OCI-LY3 (cell line): ENCODE measurements around the gene DNAJA1.
A peak's percentile ranks its signal among the peaks of the same experiment; 100 is the strongest.

ENCODE experiments used
- H2AFZ ChIP-seq: fragments of 200-600, 300-600 bp; shearing (Covaris generic); 2 replicates; pipeline ENCODE4 v1.6.0; 2014; ENCODE audit warnings: antibody characterized with exemption, low read depth, low read length
- H3K27ac ChIP-seq: fragments of 200-600, 300-600 bp; sonication (generic); 2 replicates; pipeline ENCODE4 v1.5.1; 2014; ENCODE audit warnings: mild to moderate bottlenecking, low read length, moderate library complexity, mixed read lengths
- H3K27me3 ChIP-seq: fragments of 200-600, 300-600 bp; sonication (generic); 2 replicates; pipeline ENCODE4 v1.6.1; 2014; ENCODE audit warnings: low read depth, low read length, mixed read lengths
- H3K36me3 ChIP-seq: fragments of 200-600, 300-600 bp; sonication (generic); replicated peaks from 2 replicates; pipeline ENCODE3; 2014; ENCODE audit warnings: low read depth, low read length, mixed read lengths
- H3K4me1 ChIP-seq: fragments of 300-600, 200-600 bp; sonication (generic); 2 replicates; pipeline ENCODE4 v1.6.1; 2014; ENCODE audit warnings: low read length, mixed read lengths
- H3K4me2 ChIP-seq: fragments of 200-600, 300-600 bp; sonication (generic); 2 replicates; pipeline ENCODE4 v1.6.1; 2014; ENCODE audit warnings: low read length, mixed read lengths
- H3K4me3 ChIP-seq: fragments of 300-600, 200-600 bp; sonication (generic); 2 replicates; pipeline ENCODE4 v1.5.1; 2014; ENCODE audit warnings: antibody characterized with exemption, mild to moderate bottlenecking, low read length, moderate library complexity
- H3K79me2 ChIP-seq: fragments of 300-600, 200-600 bp; shearing (Covaris generic); 2 replicates; pipeline ENCODE4 v1.6.1; 2014; ENCODE audit warnings: mild to moderate bottlenecking, low read length, mixed read lengths
- H3K9ac ChIP-seq: fragments of 300-600, 200-600 bp; shearing (Covaris generic); 2 replicates; pipeline ENCODE4 v1.6.0; 2014; ENCODE audit warnings: mild to moderate bottlenecking, low read length, moderate library complexity
- H3K9me3 ChIP-seq: fragments of 200-600, 300-600 bp; shearing (Covaris generic); 2 replicates; pipeline ENCODE4 v1.6.1; 2014; ENCODE audit warnings: low read length, mixed read lengths; ENCODE audit not compliant: insufficient read depth
- H4K20me1 ChIP-seq: fragments of 200-600, 300-600 bp; sonication (generic); 2 replicates; pipeline ENCODE4 v1.6.1; 2016; ENCODE audit warnings: low read length, mixed read lengths; ENCODE audit not compliant: insufficient read depth
- CTCF ChIP-seq: fragments of 200-600, 300-600 bp; sonication (generic); IDR thresholded peaks from 2 replicates; pipeline ENCODE4 v1.5.1; 2014; ENCODE audit warnings: antibody characterized with exemption, low read length, low read depth
- EZH2phosphoT487 ChIP-seq: fragments of 200-600 bp; shearing (Covaris generic); IDR thresholded peaks from 2 replicates; pipeline ENCODE4 v1.6.1; 2018; ENCODE audit warnings: antibody characterized with exemption, mixed run types, low read depth

Gene DNAJA1

GRCh38 chr9:33044677-33045282, 19.7 kb downstream of the DNAJA1 start:
- Histone ChIP-seq H3K4me2 (peak overlapping the region; percentile 81), H3K9me3 (no peaks in the 10 kb centered on the region), H3K79me2 (peaks cover 3% of the 10 kb centered on the region; the same call in 1 of the 2 replicates), H3K27ac (peak overlapping the region; percentile 60), H4K20me1 (no peaks in the 10 kb centered on the region), H3K36me3 (peaks cover 33% of the 10 kb centered on the region), H3K4me1 (peaks cover 20% of the 10 kb centered on the region), H2AFZ (peak overlapping the region; percentile 54), H3K9ac (peak overlapping the region; percentile 55), H3K27me3 (no peaks in the 10 kb centered on the region), H3K4me3 (peak overlapping the region; percentile 77)
- TF ChIP-seq EZH2phosphoT487, result no peak
- peak; percentile 30 for TF ChIP-seq CTCF

- Histone ChIP-seq H3K9ac (no peak overlapping the region), H3K4me2 (no peak overlapping the region), H3K9me3 (0 out of 2 replicates have a peak, but pooled peaks cover 3% of the 10 kb centered on the region), H3K27ac (no peak overlapping the region), H2AFZ (no peak overlapping the region), H3K79me2 (peaks cover 6% of the 10 kb centered on the region), H3K27me3 (no peaks in the 10 kb centered on the region), H3K36me3 (peaks cover 32% of the 10 kb centered on the region), H4K20me1 (no peaks in the 10 kb centered on the region), H3K4me1 (peaks cover 31% of the 10 kb centered on the region), H3K4me3 (no peak overlapping the region)
- TF ChIP-seq CTCF, result no peak
- TF ChIP-seq EZH2phosphoT487, result no peak
These were observed 21.0 kb downstream of the DNAJA1 start for GRCh38 chr9:33046061-33046460.

- Histone ChIP-seq H3K4me1 (peaks cover 37% of the 10 kb centered on the region), H3K27ac (no peak overlapping the region), H2AFZ (no peak overlapping the region), H3K9me3 (0 out of 2 replicates have a peak, but pooled peaks cover 3% of the 10 kb centered on the region), H3K79me2 (peaks cover 6% of the 10 kb centered on the region), H3K9ac (no peak overlapping the region), H3K36me3 (peaks cover 48% of the 10 kb centered on the region), H3K27me3 (no peaks in the 10 kb centered on the region), H3K4me2 (no peak overlapping the region), H4K20me1 (no peaks in the 10 kb centered on the region), H3K4me3 (no peak overlapping the region)
- no peak for TF ChIP-seq EZH2phosphoT487
- no peak for TF ChIP-seq CTCF
These were observed 23.0 kb downstream of the DNAJA1 start for GRCh38 chr9:33048054-33048465.

DNA sequence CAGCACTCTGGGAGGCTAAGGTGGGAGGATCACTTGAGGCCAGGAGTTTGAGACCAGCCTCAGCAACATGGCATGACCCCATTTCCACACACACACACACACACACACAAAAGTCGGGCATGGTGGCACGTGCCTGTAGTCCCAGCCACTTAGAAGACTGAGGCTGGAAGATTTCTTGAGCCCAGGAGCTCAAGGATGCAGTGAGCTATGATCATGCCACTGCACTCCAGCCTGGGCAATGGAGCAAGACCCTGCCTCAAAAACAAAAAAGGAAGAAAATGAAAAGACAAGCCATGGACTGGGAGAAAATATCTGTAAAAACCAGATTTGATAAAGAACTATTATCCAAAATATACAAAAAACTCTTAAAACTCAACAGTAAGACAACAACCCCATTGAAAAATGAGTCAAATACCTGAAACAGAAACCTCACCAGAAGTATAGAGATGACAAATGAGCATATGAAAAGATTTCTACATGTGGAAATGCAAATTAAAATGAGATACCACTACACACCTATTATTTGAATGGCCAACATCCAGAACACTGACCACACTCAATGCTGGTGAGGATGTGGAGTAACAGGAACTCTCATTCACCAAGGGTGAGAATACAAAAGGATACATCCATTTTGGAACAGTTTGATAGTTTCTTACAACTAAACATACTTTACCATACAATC, 24.7 kb downstream of the DNAJA1 start:
- no peaks in the 10 kb centered on the region for H3K27me3 ChIP-seq
- H3K36me3 ChIP-seq, result peaks cover 62% of the 10 kb centered on the region
- no peak overlapping the region for H2AFZ ChIP-seq
- peak overlapping the region; percentile 37; the same call in 1 of the 2 replicates for H3K4me2 ChIP-seq
- H3K27ac ChIP-seq, result peak overlapping the region; percentile 34; the same call in 1 of the 2 replicates
- H3K4me3 ChIP-seq, result no peak overlapping the region
- peaks cover 6% of the 10 kb centered on the region for H3K79me2 ChIP-seq
- H4K20me1 ChIP-seq, result no peaks in the 10 kb centered on the region
- no peak overlapping the region for H3K9ac ChIP-seq
- peaks cover 23% of the 10 kb centered on the region for H3K4me1 ChIP-seq
- H3K9me3 ChIP-seq, result 0 out of 2 replicates have a peak, but pooled peaks cover 3% of the 10 kb centered on the region
- TF ChIP-seq EZH2phosphoT487, result no peak
- no peak for TF ChIP-seq CTCF
